ENCODE results near the gene B3GNT8. TPM values are rescaled to one million over a fixed set of nuclear protein-coding genes. Genes with fewer than 3 reads are reported as not detected.
A peak's percentile ranks its signal among the peaks of the same experiment; 100 is the strongest.

Gene B3GNT8
- total RNA-seq, 1 experiment from 2014 or later: not detected

DNA sequence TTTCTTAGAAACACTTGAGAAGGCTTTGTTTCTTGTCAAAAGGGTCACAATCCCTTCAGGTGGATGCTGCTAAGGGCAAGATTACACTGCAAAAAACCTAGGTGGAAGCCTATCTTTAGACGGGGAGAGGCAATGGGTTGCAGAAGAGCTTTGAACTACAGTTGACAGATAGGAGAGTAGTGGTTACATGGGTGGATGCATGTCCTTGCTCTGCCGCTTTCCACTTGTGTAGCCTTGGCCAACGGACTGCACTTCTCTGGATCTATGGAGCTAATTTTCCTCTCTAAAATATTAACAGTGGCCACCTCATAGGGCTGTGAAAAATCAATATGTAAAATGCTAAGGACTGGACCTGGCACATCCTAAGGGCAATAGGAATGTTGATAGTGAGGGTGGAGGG is 28.6 kb downstream of the B3GNT8 start:
- Histone ChIP-seq H3K36me3 (ENCODE audit: control insufficient read depth in 1 of 2, insufficient read depth in 2 of 2, low read length in 2 of 2) (no peaks in the 10 kb centered on the region), H3K4me3 (replicated peaks in 1 of 2; ENCODE audit: low read depth in 1 of 2, low read length in 2 of 2) (peak overlapping the region; percentile 60 to 93), H3K79me2 (ENCODE audit: insufficient read depth, low read length) (peaks cover 42% of the 10 kb centered on the region), H3K9ac (ENCODE audit: low read length) (peak overlapping the region; percentile 92), H3K27ac (ENCODE audit: low read depth, low read length) (no peak overlapping the region), H4K20me1 (ENCODE audit: insufficient read depth) (no peaks in the 10 kb centered on the region), H3K9me3 (ENCODE audit: control insufficient read depth in 1 of 2, insufficient read depth in 1 of 2, low read depth in 1 of 2, low read length in 2 of 2) (no peaks in the 10 kb centered on the region), H3K4me1 (ENCODE audit: control insufficient read depth in 1 of 2, insufficient read depth in 2 of 2, low read length in 2 of 2) (peaks cover 12 to 21% of the 10 kb centered on the region in 2 experiments), H3K9me2 (ENCODE audit: insufficient read depth) (no peaks in the 10 kb centered on the region), H3K4me2 (ENCODE audit: low read length) (peak overlapping the region; percentile 83), H3K27me3 (ENCODE audit: insufficient read depth, low read length) (no peaks in the 10 kb centered on the region), H2AFZ (ENCODE audit: low read depth, low read length, poor library complexity, severe bottlenecking) (no peak overlapping the region)
- ATAC-seq (no peak), DNase-seq (ENCODE audit: low read depth, low spot score) (no peak)
- ChIA-PET CTCF (no interaction called here), POLR2A (no interaction called here), RAD21 (ENCODE audit: low non-redundant PET in 1 of 2, low total read pairs in 2 of 2, uncharacterized antibody in 2 of 2, unreplicated experiment in 2 of 2) (no interaction called here)
- no TSS peak for BruUV-seq (replicated peaks)
- TF ChIP-seq CEBPB (IDR thresholded peaks at IDR 0.05; ENCODE audit: low read depth): no peak
- TF ChIP-seq, protein P1, sequence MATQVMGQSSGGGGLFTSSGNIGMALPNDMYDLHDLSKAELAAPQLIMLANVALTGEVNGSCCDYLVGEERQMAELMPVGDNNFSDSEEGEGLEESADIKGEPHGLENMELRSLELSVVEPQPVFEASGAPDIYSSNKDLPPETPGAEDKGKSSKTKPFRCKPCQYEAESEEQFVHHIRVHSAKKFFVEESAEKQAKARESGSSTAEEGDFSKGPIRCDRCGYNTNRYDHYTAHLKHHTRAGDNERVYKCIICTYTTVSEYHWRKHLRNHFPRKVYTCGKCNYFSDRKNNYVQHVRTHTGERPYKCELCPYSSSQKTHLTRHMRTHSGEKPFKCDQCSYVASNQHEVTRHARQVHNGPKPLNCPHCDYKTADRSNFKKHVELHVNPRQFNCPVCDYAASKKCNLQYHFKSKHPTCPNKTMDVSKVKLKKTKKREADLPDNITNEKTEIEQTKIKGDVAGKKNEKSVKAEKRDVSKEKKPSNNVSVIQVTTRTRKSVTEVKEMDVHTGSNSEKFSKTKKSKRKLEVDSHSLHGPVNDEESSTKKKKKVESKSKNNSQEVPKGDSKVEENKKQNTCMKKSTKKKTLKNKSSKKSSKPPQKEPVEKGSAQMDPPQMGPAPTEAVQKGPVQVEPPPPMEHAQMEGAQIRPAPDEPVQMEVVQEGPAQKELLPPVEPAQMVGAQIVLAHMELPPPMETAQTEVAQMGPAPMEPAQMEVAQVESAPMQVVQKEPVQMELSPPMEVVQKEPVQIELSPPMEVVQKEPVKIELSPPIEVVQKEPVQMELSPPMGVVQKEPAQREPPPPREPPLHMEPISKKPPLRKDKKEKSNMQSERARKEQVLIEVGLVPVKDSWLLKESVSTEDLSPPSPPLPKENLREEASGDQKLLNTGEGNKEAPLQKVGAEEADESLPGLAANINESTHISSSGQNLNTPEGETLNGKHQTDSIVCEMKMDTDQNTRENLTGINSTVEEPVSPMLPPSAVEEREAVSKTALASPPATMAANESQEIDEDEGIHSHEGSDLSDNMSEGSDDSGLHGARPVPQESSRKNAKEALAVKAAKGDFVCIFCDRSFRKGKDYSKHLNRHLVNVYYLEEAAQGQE (IDR thresholded peaks at IDR 0.05; ENCODE audit: low read depth): no peak
- TF ChIP-seq, protein P2, sequence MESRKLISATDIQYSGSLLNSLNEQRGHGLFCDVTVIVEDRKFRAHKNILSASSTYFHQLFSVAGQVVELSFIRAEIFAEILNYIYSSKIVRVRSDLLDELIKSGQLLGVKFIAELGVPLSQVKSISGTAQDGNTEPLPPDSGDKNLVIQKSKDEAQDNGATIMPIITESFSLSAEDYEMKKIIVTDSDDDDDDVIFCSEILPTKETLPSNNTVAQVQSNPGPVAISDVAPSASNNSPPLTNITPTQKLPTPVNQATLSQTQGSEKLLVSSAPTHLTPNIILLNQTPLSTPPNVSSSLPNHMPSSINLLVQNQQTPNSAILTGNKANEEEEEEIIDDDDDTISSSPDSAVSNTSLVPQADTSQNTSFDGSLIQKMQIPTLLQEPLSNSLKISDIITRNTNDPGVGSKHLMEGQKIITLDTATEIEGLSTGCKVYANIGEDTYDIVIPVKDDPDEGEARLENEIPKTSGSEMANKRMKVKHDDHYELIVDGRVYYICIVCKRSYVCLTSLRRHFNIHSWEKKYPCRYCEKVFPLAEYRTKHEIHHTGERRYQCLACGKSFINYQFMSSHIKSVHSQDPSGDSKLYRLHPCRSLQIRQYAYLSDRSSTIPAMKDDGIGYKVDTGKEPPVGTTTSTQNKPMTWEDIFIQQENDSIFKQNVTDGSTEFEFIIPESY (IDR thresholded peaks at IDR 0.05; ENCODE audit: extremely low read depth, insufficient replicate concordance, low read length): no peak
- no peak for TF ChIP-seq SIN3A (IDR thresholded peaks at IDR 0.05; ENCODE audit: low read depth)
- TF ChIP-seq POLR2A (IDR thresholded peaks at IDR 0.05; ENCODE audit: borderline replicate concordance, extremely low read depth, insufficient read depth, insufficient read length): no peak
- TF ChIP-seq, protein P3, sequence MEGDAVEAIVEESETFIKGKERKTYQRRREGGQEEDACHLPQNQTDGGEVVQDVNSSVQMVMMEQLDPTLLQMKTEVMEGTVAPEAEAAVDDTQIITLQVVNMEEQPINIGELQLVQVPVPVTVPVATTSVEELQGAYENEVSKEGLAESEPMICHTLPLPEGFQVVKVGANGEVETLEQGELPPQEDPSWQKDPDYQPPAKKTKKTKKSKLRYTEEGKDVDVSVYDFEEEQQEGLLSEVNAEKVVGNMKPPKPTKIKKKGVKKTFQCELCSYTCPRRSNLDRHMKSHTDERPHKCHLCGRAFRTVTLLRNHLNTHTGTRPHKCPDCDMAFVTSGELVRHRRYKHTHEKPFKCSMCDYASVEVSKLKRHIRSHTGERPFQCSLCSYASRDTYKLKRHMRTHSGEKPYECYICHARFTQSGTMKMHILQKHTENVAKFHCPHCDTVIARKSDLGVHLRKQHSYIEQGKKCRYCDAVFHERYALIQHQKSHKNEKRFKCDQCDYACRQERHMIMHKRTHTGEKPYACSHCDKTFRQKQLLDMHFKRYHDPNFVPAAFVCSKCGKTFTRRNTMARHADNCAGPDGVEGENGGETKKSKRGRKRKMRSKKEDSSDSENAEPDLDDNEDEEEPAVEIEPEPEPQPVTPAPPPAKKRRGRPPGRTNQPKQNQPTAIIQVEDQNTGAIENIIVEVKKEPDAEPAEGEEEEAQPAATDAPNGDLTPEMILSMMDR (IDR thresholded peaks at IDR 0.05 in 2 of 3, conservative IDR thresholded peaks at IDR 0.05 in 1 of 3; ENCODE audit: borderline replicate concordance in 1 of 3, insufficient read depth in 1 of 3, low read depth in 2 of 3, low read length in 2 of 3): no peak
- no peak for TF ChIP-seq YY1 (IDR thresholded peaks at IDR 0.05; ENCODE audit: extremely low read depth, insufficient replicate concordance, low read depth, low read length)
- TF ChIP-seq, protein P4, sequence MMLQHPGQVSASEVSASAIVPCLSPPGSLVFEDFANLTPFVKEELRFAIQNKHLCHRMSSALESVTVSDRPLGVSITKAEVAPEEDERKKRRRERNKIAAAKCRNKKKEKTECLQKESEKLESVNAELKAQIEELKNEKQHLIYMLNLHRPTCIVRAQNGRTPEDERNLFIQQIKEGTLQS (IDR thresholded peaks at IDR 0.05): no peak
- no peak for TF ChIP-seq JUND (IDR thresholded peaks at IDR 0.05)
- TF ChIP-seq EGR1 (IDR thresholded peaks at IDR 0.05; ENCODE audit: low read depth): no peak
- no peak for TF ChIP-seq TCF7L2 (IDR thresholded peaks at IDR 0.05; ENCODE audit: borderline replicate concordance, extremely low read depth, insufficient read depth, insufficient read length)
- no peak for TF ChIP-seq FOSL1 (IDR thresholded peaks at IDR 0.05; ENCODE audit: low read depth)
- TF ChIP-seq POLR2AphosphoS5 (IDR thresholded peaks at IDR 0.05; ENCODE audit: low read depth, low read length): no peak
- no peak for TF ChIP-seq ELF1 (IDR thresholded peaks at IDR 0.05; ENCODE audit: borderline replicate concordance, low read depth)
- TF ChIP-seq EZH2 (IDR thresholded peaks at IDR 0.05): no peak
- TF ChIP-seq ZNF274 (IDR thresholded peaks at IDR 0.05; ENCODE audit: low read depth, low read length): no peak
- no peak for TF ChIP-seq CBX3 (IDR thresholded peaks at IDR 0.05; ENCODE audit: low read depth)
- TF ChIP-seq RAD21 (IDR thresholded peaks at IDR 0.05; ENCODE audit: low read depth): no peak
- intact Hi-C loops (cut with micrococcal nuclease): no loop called here

Measured in HCT116 (cell line).